ENCODE results near the gene ST6GALNAC5. TPM values are rescaled to one million over a fixed set of nuclear protein-coding genes. Genes with fewer than 3 reads are reported as not detected.
A peak's percentile ranks its signal among the peaks of the same experiment; 100 is the strongest.
"Not testable (repeated sequence)": the region's sequence is repeated elsewhere in the genome, so short reads cannot be mapped to it uniquely, and the experiment has no call there.

ST6GALNAC5 gene
- polyA plus RNA-seq (2011; rRNA removed) (0.80 and 3.0 TPM in 2 replicates), polyA minus RNA-seq (2011; rRNA and poly(A)+ RNA removed) (2.7 and 3.4 TPM in 2 replicates)

- CTCF ChIA-PET: no interaction called here
These were observed at the start of gene ST6GALNAC5 for GRCh38 chr1:76867342-76868130. Gene ST6GALNAC5, plus strand, starts transcription at chr1:76867480.

GRCh38 chr1:76820028-76820427 lies 47.3 kb upstream of the ST6GALNAC5 start:
- CTCF ChIA-PET: interaction anchor here (0.7 kb wide), 2 partner anchors 10 to 25 kb away, joined by 3 read pairs; no protein-coding TSS in a partner anchor
- H3K36me3 ChIP-seq (ENCODE audit: control insufficient read depth, insufficient read depth, low read length): no peaks in the 10 kb centered on the region
- TF ChIP-seq CTCF (IDR thresholded peaks at IDR 0.05; ENCODE audit: insufficient read depth, low read depth, low read length): no peak
- POLR2A ChIA-PET: no interaction called here
- H3K27me3 ChIP-seq (ENCODE audit: control insufficient read depth, insufficient read depth, low read length): no peaks in the 10 kb centered on the region
- H3K4me3 ChIP-seq (ENCODE audit: low read depth, low read length): no peak overlapping the region
- no peak for DNase-seq (ENCODE audit: low read depth)

More at GRCh38 chr1:76867342-76868130, at the start of gene ST6GALNAC5:
- H3K27me3 ChIP-seq (ENCODE audit: control insufficient read depth, insufficient read depth, low read length): peaks cover 2% of the 10 kb centered on the region; the same call in 1 of the 2 replicates
- DNase-seq (ENCODE audit: low read depth): no peak
- peak within 1 kb of the TSS; percentile 42 for H3K4me3 ChIP-seq (ENCODE audit: low read depth, low read length)
- H3K36me3 ChIP-seq (ENCODE audit: control insufficient read depth, insufficient read depth, low read length): no peaks in the 10 kb centered on the region
- POLR2A ChIA-PET: no interaction called here
- 0 out of 2 replicates have a peak, but pooled peaks have one; percentile 2 for TF ChIP-seq CTCF (IDR thresholded peaks at IDR 0.05; ENCODE audit: insufficient read depth, low read depth, low read length)

DNA sequence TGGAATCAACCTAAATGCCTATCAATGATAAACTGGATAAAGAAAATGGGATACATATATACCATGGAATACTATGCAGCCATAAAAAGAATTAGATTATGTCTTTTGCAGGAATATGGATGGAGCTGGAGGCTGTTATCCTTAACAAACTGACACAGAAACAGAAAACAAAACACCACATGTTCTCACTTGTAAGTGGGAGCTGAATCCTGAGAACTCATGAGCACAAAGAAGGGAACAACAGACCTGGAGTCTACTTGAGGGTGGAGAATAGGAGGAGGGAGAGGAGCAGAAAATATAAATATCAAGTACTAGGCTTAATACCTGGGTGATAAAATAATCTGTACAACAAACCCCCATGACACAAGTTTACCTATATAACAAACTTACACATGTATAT lies 44.3 kb upstream of the ST6GALNAC5 start:
- POLR2A ChIA-PET, CTCF ChIA-PET: not testable (repeated sequence)

GRCh38 chr1:76824106-76824505 lies 43.2 kb upstream of the ST6GALNAC5 start:
- POLR2A ChIA-PET: no interaction called here
- no peak for DNase-seq (ENCODE audit: low read depth)

More for the DNA sequence above, 44.3 kb upstream of the ST6GALNAC5 start:
- not testable (repeated sequence) for H3K4me3 ChIP-seq (ENCODE audit: low read depth, low read length); H3K36me3 ChIP-seq (ENCODE audit: control insufficient read depth, insufficient read depth, low read length); H3K27me3 ChIP-seq (ENCODE audit: control insufficient read depth, insufficient read depth, low read length); DNase-seq (ENCODE audit: low read depth)

GRCh38 chr1:76826072-76826845 lies 41.0 kb upstream of the ST6GALNAC5 start:
- Histone ChIP-seq H3K27me3 (ENCODE audit: control insufficient read depth, insufficient read depth, low read length) (no peaks in the 10 kb centered on the region), H3K36me3 (ENCODE audit: control insufficient read depth, insufficient read depth, low read length) (no peaks in the 10 kb centered on the region), H3K4me3 (ENCODE audit: low read depth, low read length) (no peak overlapping the region)
- ChIA-PET POLR2A (no interaction called here), CTCF (no interaction called here)
- DNase-seq (ENCODE audit: low read depth): peak; percentile 29
- no peak for TF ChIP-seq CTCF (IDR thresholded peaks at IDR 0.05; ENCODE audit: insufficient read depth, low read depth, low read length)

More at GRCh38 chr1:76824106-76824505, 43.2 kb upstream of the ST6GALNAC5 start:
- Histone ChIP-seq H3K36me3 (ENCODE audit: control insufficient read depth, insufficient read depth, low read length) (no peaks in the 10 kb centered on the region), H3K27me3 (ENCODE audit: control insufficient read depth, insufficient read depth, low read length) (no peaks in the 10 kb centered on the region), H3K4me3 (ENCODE audit: low read depth, low read length) (no peak overlapping the region)
- no peak for TF ChIP-seq CTCF (IDR thresholded peaks at IDR 0.05; ENCODE audit: insufficient read depth, low read depth, low read length)
- CTCF ChIA-PET: no interaction called here
